GM18861 (cell line): ENCODE data around the gene HLX.

Source experiments
- ATAC-seq: cut with Tn5 transposase; IDR thresholded peaks from one replicate; pipeline ENCODE4 v1.9.1; 2021; ENCODE audit not compliant: unreplicated experiment

The HLX gene

DNA sequence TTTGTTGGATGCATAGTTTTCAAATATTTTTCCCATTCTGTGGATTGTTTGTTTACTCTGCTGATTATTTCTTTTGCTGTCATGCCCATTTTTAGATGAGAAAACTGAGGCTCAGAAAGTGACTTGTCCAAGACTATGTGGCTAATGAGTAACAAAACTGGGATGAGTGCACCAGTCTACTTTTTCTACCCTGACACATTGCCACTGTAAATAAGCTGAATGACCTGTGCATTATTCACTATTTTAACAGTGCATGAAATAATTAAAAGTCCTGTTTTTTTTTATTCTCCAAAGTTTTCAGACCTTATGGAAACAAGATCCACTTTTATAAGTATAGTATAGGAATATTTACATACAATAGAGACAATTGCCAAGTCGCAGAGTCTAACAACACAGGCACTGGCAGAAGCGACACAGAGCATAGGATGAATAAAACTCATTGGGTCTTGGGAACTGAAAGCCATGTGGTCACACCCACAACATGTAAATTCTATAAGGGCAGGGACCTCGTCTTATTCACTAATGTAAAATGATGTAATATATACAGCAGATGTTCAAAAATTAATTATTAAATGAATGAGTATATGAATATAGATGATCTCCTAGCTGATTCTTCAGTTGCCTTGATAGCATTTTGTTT is 45.2 kb downstream of the HLX start:
- ATAC-seq = no peak

DNA sequence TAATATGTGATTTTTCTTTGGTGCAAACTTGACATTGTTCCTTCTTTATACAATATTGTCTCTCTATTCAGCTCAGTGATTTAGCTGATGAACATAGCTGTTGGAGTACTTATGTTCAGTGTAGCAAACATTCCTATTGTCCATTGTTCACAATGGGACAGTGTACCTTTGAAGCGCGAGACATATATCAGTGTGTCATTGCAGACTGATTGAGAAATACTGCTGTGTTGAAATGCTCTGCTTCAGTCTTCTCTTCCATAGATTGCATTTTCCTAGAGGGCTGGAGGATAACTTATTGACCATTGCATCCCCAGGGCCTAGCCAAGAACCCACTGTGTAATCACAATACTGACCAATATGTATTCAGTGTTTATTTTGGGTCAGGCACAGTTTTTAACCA is 46.5 kb downstream of the HLX start:
- no peak for ATAC-seq

DNA sequence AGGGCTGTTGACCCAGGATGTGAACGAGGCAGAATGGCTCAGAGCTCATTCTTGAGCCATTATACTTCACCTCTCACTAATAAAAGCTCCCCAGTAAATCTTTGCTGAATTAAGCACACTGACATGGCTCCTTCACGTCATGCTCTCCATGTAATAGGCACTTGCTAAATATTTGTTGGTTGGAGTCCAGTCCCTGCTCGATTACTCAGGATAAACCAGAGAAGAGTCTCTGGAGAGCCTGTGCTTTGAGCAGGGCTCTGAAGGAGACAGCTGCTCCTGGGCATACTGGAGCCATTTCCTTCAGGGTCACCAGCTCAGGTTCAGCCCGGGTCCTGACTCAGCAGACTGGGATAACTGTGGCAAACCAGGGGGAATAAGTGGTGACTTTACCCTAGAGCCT is 46.9 kb downstream of the HLX start:
- no peak for ATAC-seq

DNA sequence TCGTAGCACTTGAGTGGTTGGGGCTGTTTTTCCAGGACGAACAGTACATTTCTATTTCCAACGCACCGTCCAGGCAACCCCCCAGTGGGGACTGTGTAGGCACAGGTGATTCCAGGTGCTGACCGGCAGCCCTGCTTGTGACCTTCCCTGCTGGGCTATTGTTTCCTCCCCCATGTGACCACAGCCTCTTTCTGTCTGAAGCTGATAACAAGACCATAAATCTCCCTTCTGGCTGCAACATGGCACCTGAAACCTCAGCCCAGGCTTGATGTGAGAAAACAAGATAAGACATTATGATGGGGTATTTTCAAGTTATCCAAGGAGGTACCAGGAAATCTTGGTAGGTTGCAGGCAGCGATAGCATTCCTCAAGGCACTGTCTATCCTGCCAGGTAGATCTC is 48.2 kb downstream of the HLX start:
- ATAC-seq = no peak

DNA sequence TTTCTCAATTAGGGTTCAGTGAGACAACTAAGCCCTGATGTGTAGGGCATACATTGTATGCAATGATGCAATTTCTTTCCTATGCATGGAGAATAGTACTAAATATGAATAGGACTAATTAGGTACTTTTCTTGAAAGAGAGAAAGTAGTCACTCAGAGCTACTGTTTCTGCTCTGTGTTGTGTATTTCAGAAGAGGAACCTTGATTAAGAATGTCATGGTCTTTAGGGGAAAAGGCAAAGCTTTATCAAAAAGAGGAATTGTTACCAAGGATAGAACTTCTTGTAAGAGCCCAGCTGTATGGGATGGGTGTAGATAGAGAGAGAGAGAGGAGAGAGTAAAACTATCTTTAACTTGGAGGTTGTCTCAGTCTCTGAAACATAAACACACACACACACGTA is 49.1 kb downstream of the HLX start:
- ATAC-seq = no peak

DNA sequence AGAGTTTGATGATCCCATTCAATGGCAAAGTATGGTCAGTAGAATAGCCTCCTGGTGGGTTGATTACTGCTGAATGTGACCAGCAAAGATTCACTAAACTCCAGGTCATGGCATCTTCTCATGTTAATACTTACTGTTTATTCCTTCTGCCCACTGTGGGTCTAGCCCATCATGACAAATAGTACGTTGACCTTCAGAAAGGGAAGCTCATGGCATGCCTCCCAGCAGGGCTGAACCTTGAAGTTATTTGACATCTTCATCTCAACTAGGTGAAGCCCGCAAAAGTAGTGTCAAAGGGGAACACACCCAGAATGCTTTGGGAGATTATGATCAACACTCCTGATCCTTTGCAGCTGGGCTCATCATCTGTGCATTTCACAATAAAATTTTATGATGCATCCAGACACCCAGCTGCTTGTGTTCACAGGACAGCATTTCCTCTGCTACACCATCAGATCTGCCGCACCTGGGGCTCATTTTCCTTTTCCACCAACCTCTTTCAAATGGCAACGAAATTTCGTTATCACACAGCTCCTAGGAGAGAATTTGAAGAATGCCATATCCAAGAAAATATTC is 49.6 kb downstream of the HLX start:
- ATAC-seq = no peak

DNA sequence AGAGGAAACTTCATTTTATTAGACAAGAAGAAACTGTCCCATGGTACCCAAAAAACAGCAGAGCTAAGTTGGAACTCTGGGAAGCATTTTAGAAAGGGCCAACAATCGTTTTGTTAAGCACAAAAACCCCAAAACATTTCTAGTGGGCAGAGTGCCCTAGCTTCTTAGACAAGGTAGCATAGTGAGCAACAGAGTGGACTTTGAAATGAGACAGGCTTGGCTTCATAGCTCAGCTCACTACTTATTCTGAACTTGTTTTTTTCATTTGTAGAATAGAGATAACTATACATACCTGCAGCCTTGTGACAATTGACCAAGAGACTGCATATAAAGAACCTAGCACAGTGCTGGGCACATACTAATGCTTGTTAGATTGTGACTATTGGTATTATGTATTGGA is 50.1 kb downstream of the HLX start:
- no peak for ATAC-seq
